Measurements from ENCODE around the gene HDAC9. TPM values are rescaled to one million over a fixed set of nuclear protein-coding genes. Genes with fewer than 3 reads are reported as not detected.
"Not testable (repeated sequence)": the region's sequence is repeated elsewhere in the genome, so short reads cannot be mapped to it uniquely, and the experiment has no call there.

Gene HDAC9
- total and polyA plus RNA-seq, 7 donors, result 0.38 to 34.2 (median 16.8) TPM

DNA sequence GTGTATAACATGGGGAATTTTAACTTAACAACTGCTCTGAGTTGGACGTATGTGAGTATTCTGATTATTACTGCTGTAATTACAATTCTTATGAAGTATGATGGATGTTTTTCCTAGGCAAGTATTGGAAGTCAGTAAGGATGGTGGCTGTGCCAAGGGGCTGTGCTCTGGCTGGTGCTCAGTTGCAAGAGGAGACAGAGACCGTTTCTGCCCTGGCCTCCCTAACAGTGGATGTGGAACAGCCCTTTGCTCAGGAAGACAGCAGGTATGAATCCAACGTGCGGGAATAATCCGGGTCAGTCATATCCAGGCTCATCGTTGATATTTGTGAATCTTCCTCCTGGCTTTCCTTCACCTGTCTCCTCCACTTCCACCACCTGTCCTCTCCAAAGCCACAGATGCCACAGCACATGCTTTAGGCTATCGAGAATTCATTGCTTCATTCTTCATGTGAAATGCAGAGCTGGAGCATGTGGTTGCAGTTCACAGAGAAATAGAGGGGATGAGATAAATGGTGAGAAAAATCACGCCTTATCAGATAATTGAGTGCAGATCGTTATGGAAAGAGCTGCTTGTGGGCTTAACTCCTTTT lies 480.2 kb downstream of the HDAC9 start:
- Histone ChIP-seq H3K27me3 (ENCODE audit: insufficient read depth in 3 of 3, low read length in 2 of 3) (no peaks in the 10 kb centered on the region), H3K36me3 (ENCODE audit: insufficient read depth in 1 of 2, low read depth in 1 of 2) (no peaks in the 10 kb centered on the region), H3K9me3 (no peaks in the 10 kb centered on the region), H3K4me3 (no peak overlapping the region), H3K4me1 (no peaks in the 10 kb centered on the region), H3K27ac (no peak overlapping the region)
- DNase-seq (no peak), ATAC-seq (no peak)
- 82 to 85% (median 85%) methylated on average over 9 of the region's 9 CpGs for WGBS, 3 donors
- TF ChIP-seq, protein P1, sequence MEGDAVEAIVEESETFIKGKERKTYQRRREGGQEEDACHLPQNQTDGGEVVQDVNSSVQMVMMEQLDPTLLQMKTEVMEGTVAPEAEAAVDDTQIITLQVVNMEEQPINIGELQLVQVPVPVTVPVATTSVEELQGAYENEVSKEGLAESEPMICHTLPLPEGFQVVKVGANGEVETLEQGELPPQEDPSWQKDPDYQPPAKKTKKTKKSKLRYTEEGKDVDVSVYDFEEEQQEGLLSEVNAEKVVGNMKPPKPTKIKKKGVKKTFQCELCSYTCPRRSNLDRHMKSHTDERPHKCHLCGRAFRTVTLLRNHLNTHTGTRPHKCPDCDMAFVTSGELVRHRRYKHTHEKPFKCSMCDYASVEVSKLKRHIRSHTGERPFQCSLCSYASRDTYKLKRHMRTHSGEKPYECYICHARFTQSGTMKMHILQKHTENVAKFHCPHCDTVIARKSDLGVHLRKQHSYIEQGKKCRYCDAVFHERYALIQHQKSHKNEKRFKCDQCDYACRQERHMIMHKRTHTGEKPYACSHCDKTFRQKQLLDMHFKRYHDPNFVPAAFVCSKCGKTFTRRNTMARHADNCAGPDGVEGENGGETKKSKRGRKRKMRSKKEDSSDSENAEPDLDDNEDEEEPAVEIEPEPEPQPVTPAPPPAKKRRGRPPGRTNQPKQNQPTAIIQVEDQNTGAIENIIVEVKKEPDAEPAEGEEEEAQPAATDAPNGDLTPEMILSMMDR (IDR thresholded peaks at IDR 0.05), result no peak
- intact Hi-C loops (cut with DNase I), result no loop called here

DNA sequence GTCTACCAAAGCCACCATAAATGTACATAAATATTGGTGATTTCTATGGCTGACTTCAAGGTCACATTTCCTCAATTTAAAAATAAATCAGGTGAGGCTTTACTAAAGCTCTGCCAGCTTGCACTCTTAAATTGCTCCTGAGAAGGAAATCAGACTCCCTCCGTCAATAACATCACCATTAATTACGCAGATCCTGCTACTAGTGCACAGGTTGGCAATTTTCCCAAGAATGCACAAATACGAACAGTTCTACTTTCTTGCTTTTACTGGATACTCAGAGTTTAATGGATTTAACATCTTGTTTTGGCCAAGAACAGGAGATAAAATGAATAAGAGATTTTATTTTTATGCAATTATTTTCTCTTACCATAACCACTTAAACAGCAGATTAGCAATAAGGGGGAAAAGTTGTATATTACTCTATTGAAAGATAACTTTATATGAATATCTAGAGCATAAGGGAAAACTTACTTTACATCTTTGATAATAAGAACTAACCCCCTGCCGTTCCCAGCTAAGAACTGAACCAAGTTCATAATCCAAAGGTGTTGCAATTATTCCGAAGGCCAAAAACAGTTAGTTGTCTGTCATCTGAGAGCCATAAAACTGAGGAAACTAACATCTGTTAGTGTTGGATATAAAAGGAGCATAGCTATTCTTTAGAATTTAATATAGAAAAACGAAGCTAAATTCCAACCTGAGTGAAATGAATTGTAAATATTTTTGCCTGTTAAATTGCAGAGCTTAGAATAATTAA lies 481.3 kb downstream of the HDAC9 start:
- 40 to 53% (median 52%) methylated on average over 6 of the region's 6 CpGs for WGBS, 3 donors

DNA sequence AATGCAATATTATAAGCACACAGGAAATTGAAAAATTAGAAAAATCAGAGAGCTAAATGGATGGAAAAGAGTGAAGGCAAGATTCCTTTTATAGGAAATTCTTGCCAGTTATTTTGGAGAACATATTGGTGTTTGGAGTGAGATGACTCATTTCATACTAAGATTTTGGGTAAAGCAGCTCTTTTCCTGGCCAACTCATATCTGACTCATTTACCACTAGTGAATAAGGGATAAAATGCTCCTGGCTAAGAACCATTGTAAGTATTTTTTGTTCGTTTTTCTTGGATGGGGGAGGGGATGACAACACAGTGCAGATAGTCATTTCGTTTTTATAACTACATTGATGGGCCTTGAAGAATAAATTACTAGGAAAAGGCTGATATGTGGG lies 482.6 kb downstream of the HDAC9 start:
- peaks cover 5% of the 10 kb centered on the region for H3K9me3 ChIP-seq
- ATAC-seq, result peak in 3 of 4 donors; percentile 19 to 45 (median 35)
- H3K4me3 ChIP-seq, result no peak overlapping the region
- TF ChIP-seq, protein P1 (IDR thresholded peaks at IDR 0.05), result no peak
- no peak for DNase-seq
- intact Hi-C loops (cut with DNase I), result no loop called here
- 42 to 51% (median 48%) methylated on average over 2 of the region's 2 CpGs for WGBS, 3 donors
- H3K27ac ChIP-seq, result no peak overlapping the region
- H3K36me3 ChIP-seq (ENCODE audit: insufficient read depth in 1 of 2, low read depth in 1 of 2), result no peaks in the 10 kb centered on the region
- H3K4me1 ChIP-seq, result no peaks in the 10 kb centered on the region
- no peaks in the 10 kb centered on the region for H3K27me3 ChIP-seq (ENCODE audit: insufficient read depth in 3 of 3, low read length in 2 of 3)

More for the DNA sequence above, 481.3 kb downstream of the HDAC9 start:
- Histone ChIP-seq H3K4me3 (no peak overlapping the region), H3K4me1 (no peaks in the 10 kb centered on the region), H3K9me3 (no peaks in the 10 kb centered on the region), H3K36me3 (ENCODE audit: insufficient read depth in 1 of 2, low read depth in 1 of 2) (no peaks in the 10 kb centered on the region), H3K27ac (no peak overlapping the region), H3K27me3 (ENCODE audit: insufficient read depth in 3 of 3, low read length in 2 of 3) (no peaks in the 10 kb centered on the region)
- ATAC-seq (no peak), DNase-seq (no peak)
- TF ChIP-seq, protein P1 (IDR thresholded peaks at IDR 0.05), result no peak
- intact Hi-C loops (cut with DNase I), result no loop called here

DNA sequence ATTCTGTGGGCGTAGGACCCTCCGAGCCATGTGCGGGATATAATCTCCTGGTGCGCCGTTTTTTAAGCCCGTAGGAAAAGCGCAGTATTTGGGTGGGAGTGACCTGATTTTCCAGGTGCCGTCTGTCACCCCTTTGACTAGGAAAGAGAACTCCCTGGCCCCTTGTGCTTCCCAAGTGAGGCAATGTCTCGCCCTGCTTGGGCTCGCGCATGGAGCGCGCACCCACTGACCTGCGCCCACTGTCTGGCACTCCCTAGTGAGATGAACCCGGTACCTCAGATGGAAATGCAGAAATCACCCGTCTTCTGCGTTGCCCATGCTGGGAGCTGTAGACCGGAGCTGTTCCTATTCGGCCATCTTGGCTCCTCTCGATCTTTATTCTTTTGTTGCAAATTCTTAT lies 495.2 kb downstream of the HDAC9 start:
- H3K4me1 ChIP-seq; intact Hi-C loops (cut with DNase I); H3K9me3 ChIP-seq; H3K27me3 ChIP-seq (ENCODE audit: insufficient read depth in 3 of 3, low read length in 2 of 3); H3K4me3 ChIP-seq; ATAC-seq; H3K36me3 ChIP-seq (ENCODE audit: insufficient read depth in 1 of 2, low read depth in 1 of 2); DNase-seq; H3K27ac ChIP-seq: not testable (repeated sequence)
- WGBS, 3 donors, result 92 to 94% (median 92%) methylated on average over 20 of the region's 20 CpGs

DNA sequence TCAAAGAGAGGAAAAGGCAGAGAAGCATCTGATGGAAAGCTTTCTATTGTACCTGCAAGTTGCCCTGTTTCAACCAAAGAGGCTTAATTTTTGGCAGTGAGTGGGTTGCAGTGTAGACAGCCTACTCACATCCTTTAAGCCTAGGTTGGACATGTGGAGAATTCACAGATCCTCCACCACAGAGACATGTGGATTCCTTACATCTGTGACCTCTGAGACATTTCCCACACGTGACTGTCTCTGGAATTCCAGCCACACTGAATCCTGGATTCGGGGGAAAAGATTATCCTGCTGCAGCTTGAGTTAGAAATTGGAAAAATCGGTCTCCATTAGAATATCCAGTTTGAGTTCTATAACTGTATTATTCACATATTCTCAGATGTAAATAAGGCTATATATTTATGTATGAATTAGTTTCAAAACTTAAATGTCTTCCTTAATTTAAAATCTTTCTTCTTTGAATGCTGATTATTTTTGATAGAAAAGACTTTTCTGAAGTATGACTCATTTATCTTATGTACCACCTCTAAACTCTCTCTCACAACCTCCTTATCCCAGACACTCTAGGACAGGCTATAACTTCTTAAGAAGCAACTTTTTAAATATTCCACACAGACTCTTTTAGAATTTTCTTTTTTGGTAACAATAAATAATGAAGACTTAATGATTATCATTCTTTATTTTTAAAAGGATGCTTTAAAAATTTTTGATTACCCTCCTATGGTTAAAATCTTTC lies 498.6 kb downstream of the HDAC9 start:
- H3K27ac ChIP-seq, result no peak overlapping the region
- no peaks in the 10 kb centered on the region for H3K4me1 ChIP-seq
- DNase-seq (no peak), ATAC-seq (no peak)
- intact Hi-C loops (cut with DNase I), result no loop called here
- TF ChIP-seq, protein P1 (IDR thresholded peaks at IDR 0.05), result no peak
- H3K4me3 ChIP-seq, result no peak overlapping the region
- 49 to 62% (median 51%) methylated on average over 3 of the region's 3 CpGs for WGBS, 3 donors
- H3K9me3 ChIP-seq, result no peaks in the 10 kb centered on the region
- H3K36me3 ChIP-seq (ENCODE audit: insufficient read depth in 1 of 2, low read depth in 1 of 2), result no peaks in the 10 kb centered on the region
- H3K27me3 ChIP-seq (ENCODE audit: insufficient read depth in 3 of 3, low read length in 2 of 3), result no peaks in the 10 kb centered on the region
